ENCODE results near the gene RNASE8.

RNASE8 gene

GRCh38 chr14:21098892-21099595 lies 41.4 kb downstream of the RNASE8 start:
- Histone ChIP-seq H3K4me1 (peaks cover 37% of the 10 kb centered on the region), H3K36me3 (no peaks in the 10 kb centered on the region), H3K27me3 (no peaks in the 10 kb centered on the region), H3K9me3 (no peaks in the 10 kb centered on the region), H3K4me3 (ENCODE audit: low read depth, low read length) (peak overlapping the region; percentile 82)
- TF ChIP-seq CTCF (IDR thresholded peaks at IDR 0.05; ENCODE audit: low read depth, low read length) = no peak
- no peak for DNase-seq

GRCh38 chr14:21099596-21099985 lies 42.0 kb downstream of the RNASE8 start:
- peaks cover 33% of the 10 kb centered on the region for H3K4me1 ChIP-seq
- no peaks in the 10 kb centered on the region for H3K36me3 ChIP-seq
- H3K27me3 ChIP-seq = no peaks in the 10 kb centered on the region
- TF ChIP-seq CTCF (IDR thresholded peaks at IDR 0.05; ENCODE audit: low read depth, low read length) = no peak
- H3K9me3 ChIP-seq = no peaks in the 10 kb centered on the region
- H3K4me3 ChIP-seq (ENCODE audit: low read depth, low read length) = peak overlapping the region; percentile 82
- DNase-seq = no peak

- no peak for TF ChIP-seq CTCF (IDR thresholded peaks at IDR 0.05; ENCODE audit: low read depth, low read length)
- Histone ChIP-seq H3K4me1 (peaks cover 26% of the 10 kb centered on the region), H3K36me3 (no peaks in the 10 kb centered on the region), H3K4me3 (ENCODE audit: low read depth, low read length) (no peak within 1 kb of the TSS), H3K9me3 (no peaks in the 10 kb centered on the region), H3K27me3 (no peaks in the 10 kb centered on the region)
- DNase-seq = no peak
These were observed 43.3 kb downstream of the RNASE8 start, which contains the start of gene TMEM253 for GRCh38 chr14:21100931-21101330. TMEM253 (plus strand) TSS chr14:21101066; CDS start chr14:21101344, 278 bp downstream.

- Histone ChIP-seq H3K4me3 (ENCODE audit: low read depth, low read length) (no peak overlapping the region), H3K9me3 (no peaks in the 10 kb centered on the region), H3K36me3 (no peaks in the 10 kb centered on the region), H3K27me3 (no peaks in the 10 kb centered on the region), H3K4me1 (peaks cover 29% of the 10 kb centered on the region)
- no peak for TF ChIP-seq CTCF (IDR thresholded peaks at IDR 0.05; ENCODE audit: low read depth, low read length)
- no peak for DNase-seq
These were observed 44.3 kb downstream of the RNASE8 start for GRCh38 chr14:21101802-21102413.

- Histone ChIP-seq H3K27me3 (no peaks in the 10 kb centered on the region), H3K9me3 (no peaks in the 10 kb centered on the region), H3K36me3 (no peaks in the 10 kb centered on the region), H3K4me3 (ENCODE audit: low read depth, low read length) (peak overlapping the region; percentile 78), H3K4me1 (peaks cover 35% of the 10 kb centered on the region)
- DNase-seq = no peak
- TF ChIP-seq CTCF (IDR thresholded peaks at IDR 0.05; ENCODE audit: low read depth, low read length) = no peak
These were observed 45.1 kb downstream of the RNASE8 start for GRCh38 chr14:21102521-21103410.
